ENCODE results near the gene DLGAP1. TPM values are rescaled to one million over a fixed set of nuclear protein-coding genes. Genes with fewer than 3 reads are reported as not detected.

DLGAP1 gene
- total and polyA plus RNA-seq, 4 donors, result 0.06 to 1.2 (median 0.17) TPM; not detected in 1

- WGBS, result 84% methylated on average over 5 of the region's 5 CpGs
These were observed 662.0 kb downstream of the DLGAP1 start for GRCh38 chr18:3793111-3793510.

More at GRCh38 chr18:3793111-3793510, 662.0 kb downstream of the DLGAP1 start:
- Histone ChIP-seq H3K27me3 (ENCODE audit: control insufficient read depth in 4 of 4, insufficient read depth in 4 of 4, low read length in 3 of 4) (no peaks in the 10 kb centered on the region), H3K9ac (ENCODE audit: low read depth in 1 of 2, low read length in 2 of 2) (no peak overlapping the region), H3K4me1 (ENCODE audit: control insufficient read depth in 4 of 4, insufficient read depth in 4 of 4, low read length in 3 of 4) (no peaks in the 10 kb centered on the region), H3K4me3 (ENCODE audit: low read depth in 1 of 3, low read length in 3 of 3) (no peak overlapping the region), H3K36me3 (ENCODE audit: control insufficient read depth in 4 of 4, insufficient read depth in 3 of 4, low read depth in 1 of 4, low read length in 3 of 4) (no peaks in the 10 kb centered on the region), H3K9me3 (ENCODE audit: control insufficient read depth in 4 of 4, low read length in 3 of 4) (no peaks in the 10 kb centered on the region), H3K27ac (ENCODE audit: low read depth in 1 of 2, low read length in 2 of 2) (no peak overlapping the region)
- TF ChIP-seq ZBTB33 (IDR thresholded peaks at IDR 0.05) (no peak), REST (IDR thresholded peaks at IDR 0.05) (no peak), FOXA1 (IDR thresholded peaks at IDR 0.05) (no peak), SP1 (IDR thresholded peaks at IDR 0.05) (no peak), TAF1 (conservative IDR thresholded peaks at IDR 0.05) (no peak), NR2F2 (IDR thresholded peaks at IDR 0.05) (no peak), GABPA (IDR thresholded peaks at IDR 0.05 in 1 of 2, conservative IDR thresholded peaks at IDR 0.05 in 1 of 2) (no peak), JUND (IDR thresholded peaks at IDR 0.05) (no peak), HNF4A (conservative IDR thresholded peaks at IDR 0.05) (no peak), ATF3 (IDR thresholded peaks at IDR 0.05) (no peak), YY1 (IDR thresholded peaks at IDR 0.05) (no peak), MAX (IDR thresholded peaks at IDR 0.05) (no peak), HNF4G (IDR thresholded peaks at IDR 0.05) (no peak), EGR1 (IDR thresholded peaks at IDR 0.05; ENCODE audit: low read depth in 2 of 2) (no peak), FOXA2 (IDR thresholded peaks at IDR 0.05) (no peak), RAD21 (IDR thresholded peaks at IDR 0.05) (no peak), CTCF (IDR thresholded peaks at IDR 0.05; ENCODE audit: low read depth, low read length, missing input control) (no peak), RXRA (IDR thresholded peaks at IDR 0.05) (no peak)
- no peak for DNase-seq (ENCODE audit: low spot score)

Measured in liver (tissue), 9 donors.